GM23338 (cell line): ENCODE data around the gene LRRC8E. TPM values are rescaled to one million over a fixed set of nuclear protein-coding genes. Genes with fewer than 3 reads are reported as not detected.

Experiments used
- ATAC-seq: fragments of 200-7000 bp; cut with Tn5 transposase; 3 replicates; pipeline ENCODE4 v1.9.1; 2020
- DNase-seq: peaks from one replicate; pipeline ENCODE4 v3.0.0-alpha.2; 2015; ENCODE audit warnings: low spot score
- H2AFZ ChIP-seq: fragments of 200-600 bp; sonication (generic); 2 replicates; pipeline ENCODE4 v1.8.0; 2016; ENCODE audit warnings: antibody characterized with exemption, mild to moderate bottlenecking, moderate library complexity
- H3F3A ChIP-seq: fragments of 200-600 bp; sonication (generic); replicated peaks from 2 replicates; pipeline ENCODE4 v1.8.0; 2017; ENCODE audit warnings: antibody characterized with exemption, mixed run types, low read depth
- H3K27ac ChIP-seq: fragments of 200-600 bp; sonication (generic); 2 replicates; pipeline ENCODE4 v1.6.1; 2016; ENCODE audit warnings: low read depth
- H3K27me3 ChIP-seq: fragments of 200-600 bp; sonication (generic); 2 replicates; pipeline ENCODE4 v1.8.0; 2016; ENCODE audit warnings: mild to moderate bottlenecking, mixed run types, moderate library complexity; ENCODE audit not compliant: insufficient read depth
- H3K36me3 ChIP-seq: fragments of 200-600 bp; sonication (generic); 2 replicates; pipeline ENCODE4 v1.8.0; 2016; ENCODE audit warnings: mild to moderate bottlenecking; ENCODE audit not compliant: insufficient read depth
- H3K4me1 ChIP-seq: fragments of 200-600 bp; sonication (generic); 2 replicates; pipeline ENCODE4 v1.8.0; 2016; ENCODE audit warnings: mild to moderate bottlenecking, moderate library complexity; ENCODE audit not compliant: insufficient read depth
- H3K4me2 ChIP-seq: fragments of 200-600 bp; sonication (generic); 2 replicates; pipeline ENCODE4 v1.7.1; 2017; ENCODE audit warnings: mixed run types
- H3K4me3 ChIP-seq: fragments of 200-600 bp; sonication (generic); 2 replicates; pipeline ENCODE4 v1.6.1; 2016; ENCODE audit warnings: mixed run types
- H3K79me2 ChIP-seq: fragments of 200-600 bp; sonication (generic); replicated peaks from 2 replicates; pipeline ENCODE4 v1.8.0; 2017; ENCODE audit warnings: mild to moderate bottlenecking; ENCODE audit not compliant: insufficient read depth
- H3K9me2 ChIP-seq: fragments of 200-600 bp; sonication (generic); 2 replicates; pipeline ENCODE4 v1.8.0; 2017; ENCODE audit not compliant: insufficient read depth
- H4K20me1 ChIP-seq: fragments of 200-600 bp; sonication (generic); replicated peaks from 2 replicates; pipeline ENCODE4 v1.8.0; 2017; ENCODE audit warnings: mild to moderate bottlenecking; ENCODE audit not compliant: insufficient read depth
- H3K27ac Mint-ChIP-seq: 2 replicates; pipeline ENCODE4 v1.8.0; 2020; ENCODE audit warnings: inconsistent platforms, mild to moderate bottlenecking, moderate library complexity, mixed read lengths
- H3K27me3 Mint-ChIP-seq: 3 replicates; pipeline ENCODE4 v1.8.0; 2022; ENCODE audit warnings: low read depth, mild to moderate bottlenecking, moderate library complexity, mixed read lengths, inconsistent platforms; ENCODE audit not compliant: insufficient read depth, poor library complexity
- H3K36me3 Mint-ChIP-seq: 3 replicates; pipeline ENCODE4 v1.8.0; 2021; ENCODE audit warnings: low read depth, mild to moderate bottlenecking, inconsistent platforms, moderate library complexity, mixed read lengths
- H3K4me1 Mint-ChIP-seq: 3 replicates; pipeline ENCODE4 v1.8.0; 2020; ENCODE audit warnings: mild to moderate bottlenecking, inconsistent platforms, mixed read lengths
- H3K4me3 Mint-ChIP-seq: 3 replicates; pipeline ENCODE4 v1.8.0; 2021; ENCODE audit warnings: moderate library complexity, mild to moderate bottlenecking, inconsistent platforms, mixed read lengths
- H3K9me3 Mint-ChIP-seq: 3 replicates; pipeline ENCODE4 v1.8.0; 2020; ENCODE audit warnings: moderate library complexity, mild to moderate bottlenecking, inconsistent platforms, mixed read lengths
- CREB1 ChIP-seq: fragments of 250-450 bp; sonication (Bioruptor Pico); IDR thresholded peaks from 2 replicates; pipeline ENCODE4 v1.5.0; 2020; ENCODE audit warnings: low read depth, mild to moderate bottlenecking, moderate library complexity
- CTCF ChIP-seq, 2 experiments: fragments of 200-600 bp in 1 of 2; sonication (generic) in 1 of 2; conservative IDR thresholded peaks; 2 replicates each; pipeline versions ENCODE4 v1.5.1 to v1.6.1; 2016 to 2017; ENCODE audit warnings: antibody characterized with exemption in 2 of 2, low read depth in 2 of 2, mild to moderate bottlenecking in 2 of 2, moderate library complexity in 1 of 2
- ETS1 ChIP-seq: IDR thresholded peaks from 2 replicates; pipeline ENCODE4 v1.6.1; 2016; ENCODE audit warnings: antibody characterized with exemption
- EZH2 ChIP-seq: fragments of 200-600 bp; sonication (generic); IDR thresholded peaks from one replicate; pipeline ENCODE4 v1.8.0; 2017; ENCODE audit warnings: antibody characterized with exemption, mild to moderate bottlenecking, low read depth; ENCODE audit not compliant: unreplicated experiment
- EZH2phosphoT487 ChIP-seq: fragments of 200-600 bp; sonication (generic); IDR thresholded peaks from one replicate; pipeline ENCODE4 v1.8.1; 2018; ENCODE audit warnings: antibody characterized with exemption; ENCODE audit not compliant: unreplicated experiment
- JUNB ChIP-seq: IDR thresholded peaks from one replicate; pipeline ENCODE4 v1.6.1; 2016; ENCODE audit warnings: antibody characterized with exemption; ENCODE audit not compliant: unreplicated experiment
- NANOG ChIP-seq: IDR thresholded peaks from 2 replicates; pipeline ENCODE4 v1.6.1; 2016; ENCODE audit warnings: antibody characterized with exemption, borderline replicate concordance
- POLR2AphosphoS5 ChIP-seq: IDR thresholded peaks from 2 replicates; pipeline ENCODE4 v1.6.1; 2016; ENCODE audit warnings: antibody characterized with exemption, low read depth
- REST ChIP-seq: IDR thresholded peaks from one replicate; pipeline ENCODE4 v1.6.1; 2018; ENCODE audit warnings: antibody characterized with exemption; ENCODE audit not compliant: unreplicated experiment
- STAT1 ChIP-seq: IDR thresholded peaks from one replicate; pipeline ENCODE4 v1.6.1; 2016; ENCODE audit warnings: antibody characterized with exemption; ENCODE audit not compliant: unreplicated experiment
- ZNF114 ChIP-seq: fragments of 250-450 bp; sonication (Bioruptor Pico); IDR thresholded peaks from 2 replicates; pipeline ENCODE4 v1.5.0; 2020; ENCODE audit warnings: mild to moderate bottlenecking, moderate library complexity
- ZNF331 ChIP-seq: fragments of 250-450 bp; sonication (Bioruptor Pico); IDR thresholded peaks from 2 replicates; pipeline ENCODE4 v1.5.0; 2020; ENCODE audit warnings: low read depth, mild to moderate bottlenecking, moderate library complexity
- ZNF462 ChIP-seq: fragments of 250-450 bp; sonication (Bioruptor Pico); IDR thresholded peaks from 2 replicates; pipeline ENCODE4 v1.5.0; 2020; ENCODE audit warnings: mild to moderate bottlenecking, moderate library complexity
- polyA plus RNA-seq: library from polyadenylated mRNA; unstranded; fragments of >200 nt; fragmentation: Nextera tagmentation; extraction: Ambion mirVana; gene quantifications from 2 replicates; pipeline ENCODE4 v1.2.1, GENCODE V29; 2016
- total RNA-seq: library from RNA; depleted of rRNA; stranded (reverse); fragments of >200 nt; shearing (Covaris generic); gene quantifications from 2 replicates; pipeline ENCODE4 v1.2.3, GENCODE V29; 2014

The LRRC8E gene
- total and polyA plus RNA-seq, 2 experiments from 2014 or later, result 0.29 to 4.8 TPM

- Mint-ChIP-seq H3K4me1 (peaks cover 19% of the 10 kb centered on the region), H3K4me3 (no peak overlapping the region), H3K36me3 (peaks cover 17% of the 10 kb centered on the region; the same call in 2 of the 3 replicates), H3K9me3 (peaks cover 6% of the 10 kb centered on the region; the same call in 1 of the 3 replicates), H3K27me3 (peaks cover 24% of the 10 kb centered on the region), H3K27ac (no peak overlapping the region)
- Histone ChIP-seq H3K4me1 (peaks cover 11% of the 10 kb centered on the region), H3K36me3 (no peaks in the 10 kb centered on the region; the same call in 1 of the 2 replicates), H3K79me2 (peaks cover 16% of the 10 kb centered on the region), H3K9me2 (no peaks in the 10 kb centered on the region), H2AFZ (no peak overlapping the region), H3K4me2 (no peak overlapping the region), H3K27me3 (no peaks in the 10 kb centered on the region), H3K27ac (no peak overlapping the region), H3F3A (peaks cover 8% of the 10 kb centered on the region; the same call in 1 of the 2 replicates), H4K20me1 (no peaks in the 10 kb centered on the region; the same call in 1 of the 2 replicates), H3K4me3 (no peak overlapping the region)
- TF ChIP-seq CTCF (conservative IDR thresholded peaks at IDR 0.05; ENCODE audit: low read depth in 2 of 2) (no peak), JUNB (no peak), ETS1 (no peak), EZH2 (no peak), REST (no peak), NANOG (no peak), ZNF331 (CRISPR knock-in tag) (no peak), STAT1 (no peak), POLR2AphosphoS5 (no peak), ZNF462 (CRISPR knock-in tag) (no peak), CREB1 (CRISPR knock-in tag) (no peak), ZNF114 (CRISPR knock-in tag) (no peak), EZH2phosphoT487 (no peak)
- DNase-seq (no peak), ATAC-seq (no peak)
Observed at GRCh38 chr19:7900931-7901330, 12.6 kb downstream of the LRRC8E start.
